Large intestine (tissue), 3 donors: ENCODE results near the gene ADGRB3. TPM values are rescaled to one million over a fixed set of nuclear protein-coding genes. Genes with fewer than 3 reads are reported as not detected.
"Not testable (repeated sequence)": the region's sequence is repeated elsewhere in the genome, so short reads cannot be mapped to it uniquely, and the experiment has no call there.

Experiments used
- DNase-seq, 2 donors: peaks; one replicate each; pipeline versions ENCODE4 v3.0.0 to v3.0.0-alpha.2; 2013
- H3K27ac ChIP-seq: one replicate; pipeline ENCODE4 v1.5.1; 2013; ENCODE audit warnings: low read length
- H3K27me3 ChIP-seq: 2 replicates; pipeline ENCODE4 v1.6.1; 2013; ENCODE audit warnings: low read length; ENCODE audit not compliant: control insufficient read depth, insufficient read depth
- H3K36me3 ChIP-seq: 2 replicates; pipeline ENCODE4 v1.6.1; 2013; ENCODE audit warnings: low read length; ENCODE audit not compliant: control insufficient read depth, insufficient read depth
- H3K4me1 ChIP-seq: one replicate; pipeline ENCODE4 v1.6.1; 2013; ENCODE audit warnings: low read length; ENCODE audit not compliant: control insufficient read depth, insufficient read depth
- H3K4me3 ChIP-seq: one replicate; pipeline ENCODE4 v1.5.1; 2013; ENCODE audit warnings: low read length
- H3K9me3 ChIP-seq: one replicate; pipeline ENCODE4 v1.6.1; 2013; ENCODE audit warnings: mild to moderate bottlenecking, low read depth, low read length, moderate library complexity; ENCODE audit not compliant: control insufficient read depth
- WGBS: methylation state at CpG from one replicate; pipeline ENCODE4 v1.1.5; 2013; ENCODE audit warnings: low lambda C conversion rate; ENCODE audit not compliant: insufficient coverage; 5-methylcytosine and 5-hydroxymethylcytosine counted together
- polyA plus RNA-seq: library from polyadenylated mRNA; unstranded; fragments of 120-200 nt; gene quantifications from one replicate; pipeline ENCODE4 v1.2.1, GENCODE V29; 2013

ADGRB3 gene
- polyA plus RNA-seq, 1 donor = 8.3 TPM

DNA sequence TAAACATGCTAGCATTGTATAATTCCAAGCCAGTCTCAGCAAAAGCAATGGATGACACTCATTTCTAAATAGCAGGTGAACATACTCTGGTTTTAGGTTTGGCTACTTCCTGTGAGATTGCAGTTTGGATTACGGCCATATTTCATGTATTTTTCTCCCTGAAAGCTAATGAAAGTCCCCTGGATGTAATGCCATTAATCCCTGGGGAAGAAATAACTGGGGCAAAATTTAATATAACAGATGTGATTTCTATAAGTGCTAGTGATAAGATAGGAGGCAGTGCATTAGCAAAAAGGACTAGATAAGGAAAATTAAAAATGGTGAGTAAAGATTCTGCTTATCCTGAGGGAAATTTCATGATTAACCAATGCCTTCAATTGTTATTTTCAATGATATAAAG is 238.2 kb downstream of the ADGRB3 start:
- Histone ChIP-seq H3K4me1 (no peaks in the 10 kb centered on the region), H3K27me3 (no peaks in the 10 kb centered on the region), H3K9me3 (no peaks in the 10 kb centered on the region), H3K4me3 (no peak overlapping the region), H3K27ac (no peak overlapping the region), H3K36me3 (no peaks in the 10 kb centered on the region)
- WGBS = no CpG with 5 or more reads among the region's 1 CpG
- no peak for DNase-seq

DNA sequence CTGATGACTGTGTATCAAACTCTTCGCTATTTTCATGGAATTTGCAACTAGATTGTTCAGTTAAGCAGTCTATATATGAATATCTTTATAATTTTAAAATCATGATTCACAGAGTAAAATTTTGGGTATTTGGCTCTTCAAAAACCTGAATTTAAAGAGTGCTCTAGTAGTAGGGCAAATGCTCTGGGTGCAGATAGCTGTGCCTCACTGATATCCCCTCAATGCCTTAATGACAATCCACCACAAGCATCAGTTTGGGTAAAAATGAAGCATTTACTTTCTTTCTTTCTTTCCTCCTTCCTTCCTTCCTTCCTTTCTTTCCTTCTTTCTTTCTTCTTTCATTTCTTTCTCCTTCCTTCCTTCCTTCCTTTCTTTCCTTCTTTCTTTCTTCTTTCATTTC is 239.7 kb downstream of the ADGRB3 start:
- Histone ChIP-seq H3K9me3 (no peaks in the 10 kb centered on the region), H3K27ac (no peak overlapping the region)
- no CpG with 5 or more reads among the region's 1 CpG for WGBS

DNA sequence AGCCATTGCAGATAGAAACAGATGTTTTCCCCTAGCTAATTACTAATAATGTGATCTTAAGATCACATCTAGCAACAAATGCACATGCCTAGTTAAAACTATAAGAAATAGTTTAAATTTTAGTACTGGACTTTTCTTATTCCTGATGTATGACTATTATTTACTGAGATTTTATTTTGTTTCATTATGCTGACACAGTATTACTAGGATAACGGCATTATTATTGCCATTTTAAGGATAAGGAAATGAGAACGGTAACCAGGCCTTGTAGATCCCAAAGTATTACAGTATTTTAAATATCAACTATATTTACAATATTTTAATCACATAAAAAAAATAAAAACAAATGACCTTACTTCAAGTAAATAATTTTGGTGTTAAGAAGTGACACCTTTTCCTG is 240.3 kb downstream of the ADGRB3 start:
- WGBS = no CpG with 5 or more reads among the region's 2 CpGs
- Histone ChIP-seq H3K36me3 (no peaks in the 10 kb centered on the region), H3K4me1 (no peaks in the 10 kb centered on the region), H3K9me3 (no peaks in the 10 kb centered on the region), H3K27me3 (no peaks in the 10 kb centered on the region), H3K4me3 (no peak overlapping the region), H3K27ac (no peak overlapping the region)
- DNase-seq = no peak

More for the DNA sequence above, 239.7 kb downstream of the ADGRB3 start:
- Histone ChIP-seq H3K4me3 (no peak overlapping the region), H3K4me1 (no peaks in the 10 kb centered on the region), H3K27me3 (no peaks in the 10 kb centered on the region), H3K36me3 (no peaks in the 10 kb centered on the region)
- no peak for DNase-seq

DNA sequence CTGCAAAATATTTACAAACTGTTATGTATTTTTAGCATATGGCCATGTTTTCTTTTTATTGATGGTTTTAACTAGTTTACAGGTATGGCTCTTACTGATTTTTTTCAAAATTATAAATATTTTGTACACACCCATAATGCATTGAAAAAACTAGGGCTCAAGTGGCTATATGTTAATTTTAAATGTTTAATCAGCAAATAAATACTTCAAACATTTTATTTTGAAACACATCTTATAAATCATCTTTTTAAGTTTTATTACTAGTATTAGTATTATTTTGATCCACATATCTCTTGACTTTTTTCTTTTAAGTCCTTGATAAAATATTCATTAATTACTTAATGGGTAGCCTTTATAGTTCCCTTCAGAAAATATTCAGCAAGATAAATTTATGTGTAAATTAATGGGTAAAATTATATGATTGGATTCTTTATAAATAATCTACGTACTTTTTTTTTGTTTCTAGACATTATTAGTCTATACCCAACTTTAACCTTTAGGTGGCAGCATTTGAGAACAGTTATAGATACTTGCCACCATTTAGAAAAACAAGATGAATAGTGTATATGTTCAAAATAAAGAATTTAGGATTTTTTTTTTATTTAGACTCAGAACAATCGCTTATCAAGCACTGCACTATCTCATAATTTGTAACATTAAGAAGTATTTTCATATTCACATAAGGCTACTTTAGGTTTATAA is 241.9 kb downstream of the ADGRB3 start:
- H3K4me3 ChIP-seq = no peak overlapping the region
- H3K27me3 ChIP-seq = no peaks in the 10 kb centered on the region
- no peak for DNase-seq
- no peaks in the 10 kb centered on the region for H3K36me3 ChIP-seq
- H3K9me3 ChIP-seq = no peaks in the 10 kb centered on the region
- no peak overlapping the region for H3K27ac ChIP-seq
- no peaks in the 10 kb centered on the region for H3K4me1 ChIP-seq
- WGBS = 44% methylated on average over 1 of the region's 2 CpGs

DNA sequence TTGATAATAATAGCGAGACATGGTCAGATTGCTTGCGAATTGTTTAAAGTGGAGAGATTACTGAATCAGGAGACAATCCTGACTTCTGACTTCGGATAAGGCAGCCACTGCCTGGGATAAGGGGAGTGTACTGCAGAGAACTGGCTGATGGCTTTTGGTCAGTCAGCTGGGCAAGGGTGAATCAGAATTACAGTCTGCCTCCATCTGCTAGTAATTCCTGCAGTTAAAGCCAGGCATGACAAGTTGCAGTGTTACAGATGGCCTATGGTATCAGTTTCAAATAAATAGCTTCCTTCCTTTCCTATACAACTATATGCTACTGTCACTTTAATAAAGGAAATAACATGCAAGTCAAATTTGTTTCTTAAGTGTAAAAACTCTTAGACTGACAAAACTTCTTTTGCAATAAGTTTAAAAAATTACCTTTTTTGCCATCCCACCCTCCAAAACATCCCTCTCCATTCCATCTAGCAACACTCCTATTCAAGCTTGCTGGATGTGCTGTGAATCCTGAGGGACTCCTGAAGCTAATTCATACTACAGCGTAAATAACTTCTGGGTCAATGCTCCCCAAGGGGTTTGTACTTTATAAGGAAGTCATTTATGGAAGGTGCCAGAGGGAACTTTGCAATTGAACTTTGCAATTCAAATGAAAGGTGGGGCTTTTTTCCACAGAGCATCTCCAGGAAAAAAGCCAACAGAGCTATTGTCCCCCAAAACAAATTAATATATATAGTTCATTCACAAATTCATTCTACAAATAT is 245.2 kb downstream of the ADGRB3 start:
- Histone ChIP-seq H3K36me3 (no peaks in the 10 kb centered on the region), H3K9me3 (no peaks in the 10 kb centered on the region), H3K4me3 (no peak overlapping the region), H3K27ac (no peak overlapping the region), H3K27me3 (no peaks in the 10 kb centered on the region), H3K4me1 (no peaks in the 10 kb centered on the region)
- peak; percentile 4 for DNase-seq
- no CpG with 5 or more reads among the region's 4 CpGs for WGBS

DNA sequence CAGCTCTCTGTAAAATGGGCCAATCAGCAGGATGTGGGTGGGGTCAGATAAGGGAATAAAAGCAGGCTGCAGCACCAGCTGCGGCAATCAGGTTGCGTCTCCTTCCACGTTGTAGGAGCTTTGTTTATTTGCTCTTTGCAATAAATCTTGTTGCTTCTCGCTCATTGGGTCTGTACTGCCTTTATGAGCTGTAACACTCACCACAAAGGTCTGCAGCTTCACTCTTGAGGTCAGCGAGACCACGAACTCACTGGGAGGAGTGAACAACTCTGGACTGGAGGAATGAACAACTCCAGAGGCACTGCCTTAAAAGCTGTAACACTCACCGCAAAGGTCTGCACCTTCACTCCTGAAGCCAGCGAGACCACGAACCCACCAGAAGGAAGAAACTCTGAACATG is 248.2 kb downstream of the ADGRB3 start:
- H3K27ac ChIP-seq, H3K27me3 ChIP-seq, DNase-seq, H3K4me3 ChIP-seq, H3K9me3 ChIP-seq, H3K4me1 ChIP-seq, H3K36me3 ChIP-seq: not testable (repeated sequence)
- WGBS = 20% methylated on average over 1 of the region's 9 CpGs

DNA sequence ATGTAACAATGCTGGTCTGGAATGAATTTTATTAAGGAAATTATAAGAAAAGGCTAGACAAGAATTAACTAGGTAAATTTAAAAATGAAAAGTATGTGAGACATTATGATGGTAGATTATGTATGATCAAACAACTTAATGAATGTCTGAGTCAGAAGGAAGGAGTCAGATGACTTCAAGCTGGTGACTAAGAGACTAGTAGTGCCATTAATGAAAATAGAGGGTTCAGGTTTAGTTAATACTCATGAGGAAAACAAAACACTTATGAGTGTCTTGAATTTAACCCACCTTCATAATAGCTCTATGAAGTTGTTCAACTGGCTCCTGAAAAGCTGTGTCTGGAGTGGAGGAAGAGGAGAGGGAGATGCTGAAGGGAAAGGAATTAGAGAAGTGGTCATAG is 256.3 kb downstream of the ADGRB3 start:
- H3K36me3 ChIP-seq = no peaks in the 10 kb centered on the region
- no peaks in the 10 kb centered on the region for H3K4me1 ChIP-seq
- no peak overlapping the region for H3K27ac ChIP-seq
- DNase-seq = no peak
- H3K9me3 ChIP-seq = no peaks in the 10 kb centered on the region
- no peaks in the 10 kb centered on the region for H3K27me3 ChIP-seq
- no peak overlapping the region for H3K4me3 ChIP-seq

DNA sequence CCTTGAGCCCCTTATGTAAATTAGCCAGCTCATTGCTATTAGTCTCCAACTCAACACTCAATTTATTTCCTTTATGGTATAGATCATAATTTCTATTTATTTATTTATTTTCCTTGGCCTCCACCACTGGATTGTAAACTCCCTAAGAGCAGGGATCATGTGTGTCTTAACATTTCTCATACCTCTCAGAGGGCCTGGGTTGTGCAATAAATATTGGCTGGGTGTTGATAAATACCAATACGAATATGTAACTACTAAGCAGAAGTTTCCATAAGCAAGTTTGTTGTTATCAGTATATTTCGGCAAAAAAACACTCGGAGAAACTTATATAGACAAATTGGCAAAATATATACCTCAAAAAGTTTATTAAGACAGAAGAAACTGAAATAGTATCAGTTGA is 257.4 kb downstream of the ADGRB3 start:
- Histone ChIP-seq H3K27ac (no peak overlapping the region), H3K36me3 (no peaks in the 10 kb centered on the region), H3K27me3 (no peaks in the 10 kb centered on the region), H3K9me3 (no peaks in the 10 kb centered on the region), H3K4me1 (no peaks in the 10 kb centered on the region), H3K4me3 (no peak overlapping the region)
- WGBS = 100% methylated on average over 3 of the region's 3 CpGs
- DNase-seq = no peak

DNA sequence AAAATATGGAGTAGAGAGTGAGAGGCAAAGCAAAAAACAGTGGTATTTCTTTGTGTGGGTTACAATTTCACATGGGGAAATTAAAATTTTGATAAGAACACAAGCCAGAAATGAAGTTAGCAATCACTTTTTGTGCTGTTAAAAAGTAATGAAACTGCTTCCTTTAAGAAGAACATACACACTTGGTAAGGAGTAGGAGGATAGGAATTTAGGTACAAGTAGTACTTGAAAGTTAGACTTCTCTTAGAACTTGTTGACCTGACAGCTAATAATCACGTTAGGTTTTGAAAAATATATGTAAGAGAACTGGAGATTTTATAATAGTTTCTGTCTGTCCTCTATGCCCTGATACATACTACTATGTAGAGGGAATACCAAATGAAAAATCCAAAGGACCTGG is 260.8 kb downstream of the ADGRB3 start:
- Histone ChIP-seq H3K27me3 (no peaks in the 10 kb centered on the region), H3K36me3 (no peaks in the 10 kb centered on the region), H3K4me3 (no peak overlapping the region), H3K4me1 (no peaks in the 10 kb centered on the region), H3K27ac (no peak overlapping the region), H3K9me3 (no peaks in the 10 kb centered on the region)
- no peak for DNase-seq
- WGBS = 67% methylated on average over 1 of the region's 1 CpG

DNA sequence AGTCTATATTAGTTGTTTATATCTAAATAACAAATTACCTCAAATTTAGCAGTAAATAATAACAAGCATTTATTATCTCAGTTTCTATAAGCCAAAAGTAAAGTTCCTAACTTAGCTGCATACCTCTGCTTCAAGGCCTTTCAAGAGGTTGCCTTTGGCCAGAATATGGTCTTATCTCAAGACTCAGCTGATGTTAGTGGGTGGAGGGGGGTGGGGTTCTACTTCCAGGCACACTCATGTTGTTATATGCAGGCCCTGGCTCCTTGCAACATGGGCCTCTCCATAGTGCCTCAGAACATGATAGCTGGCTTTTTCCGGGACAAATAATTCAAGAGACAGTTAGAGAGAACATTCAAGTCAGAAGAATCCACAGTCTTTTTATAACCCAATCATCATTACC is 266.0 kb downstream of the ADGRB3 start:
- no peak overlapping the region for H3K4me3 ChIP-seq
- no peak for DNase-seq
- H3K36me3 ChIP-seq = no peaks in the 10 kb centered on the region
- H3K27ac ChIP-seq = no peak overlapping the region
- WGBS = no CpG with 5 or more reads among the region's 1 CpG
- no peaks in the 10 kb centered on the region for H3K9me3 ChIP-seq
- H3K27me3 ChIP-seq = no peaks in the 10 kb centered on the region
- H3K4me1 ChIP-seq = no peaks in the 10 kb centered on the region

DNA sequence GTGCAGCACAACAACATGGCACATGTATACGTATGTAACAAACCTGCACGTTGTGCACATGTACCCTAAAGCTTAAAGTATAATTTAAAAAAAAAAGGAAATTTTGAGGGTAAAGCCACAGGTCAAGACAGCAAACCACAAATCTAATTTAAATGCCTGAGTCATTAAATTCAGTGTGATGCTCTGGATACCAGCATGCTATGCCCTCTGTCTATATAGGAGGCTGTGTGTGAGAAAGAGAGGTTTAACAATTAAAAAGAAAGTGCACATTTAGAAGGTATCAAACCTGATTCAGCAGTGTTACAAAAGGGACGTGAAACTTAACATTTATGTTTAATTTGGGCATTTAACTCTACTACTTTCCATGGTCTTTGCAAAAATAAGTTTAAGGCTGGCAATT is 276.3 kb downstream of the ADGRB3 start:
- no peak overlapping the region for H3K4me3 ChIP-seq
- no peaks in the 10 kb centered on the region for H3K27me3 ChIP-seq
- no peak for DNase-seq
- H3K36me3 ChIP-seq = no peaks in the 10 kb centered on the region
- no peaks in the 10 kb centered on the region for H3K9me3 ChIP-seq
- no peak overlapping the region for H3K27ac ChIP-seq
- 80% methylated on average over 1 of the region's 3 CpGs for WGBS
- no peaks in the 10 kb centered on the region for H3K4me1 ChIP-seq
